Mesendoderm (in vitro differentiated cells): ENCODE data around the gene ALK.

Experiments
- DNase-seq: peaks from one replicate; pipeline ENCODE4 v3.0.0; 2013
- H2AK5ac ChIP-seq: 2 replicates; pipeline ENCODE4 v1.6.1; 2013; ENCODE audit warnings: low read length, inconsistent platforms
- H2BK120ac ChIP-seq: 2 replicates; pipeline ENCODE4 v1.6.1; 2013; ENCODE audit warnings: low read depth, mild to moderate bottlenecking, low read length, moderate library complexity, mixed read lengths
- H2BK15ac ChIP-seq: replicated peaks from 2 replicates; pipeline ENCODE4 v1.6.1; 2013; ENCODE audit warnings: low read depth, mild to moderate bottlenecking, moderate library complexity
- H2BK5ac ChIP-seq: 2 replicates; pipeline ENCODE4 v1.6.1; 2013; ENCODE audit warnings: low read length, inconsistent platforms
- H3K18ac ChIP-seq: 2 replicates; pipeline ENCODE4 v1.6.1; 2013; ENCODE audit warnings: mild to moderate bottlenecking, low read length, mixed read lengths
- H3K23ac ChIP-seq: one replicate; pipeline ENCODE4 v1.6.1; 2013; ENCODE audit warnings: low read length
- H3K27ac ChIP-seq: 2 replicates; pipeline ENCODE4 v1.5.1; 2013; ENCODE audit warnings: low read depth, mild to moderate bottlenecking, inconsistent platforms, low read length, moderate library complexity
- H3K27me3 ChIP-seq: 2 replicates; pipeline ENCODE4 v1.6.1; 2013; ENCODE audit warnings: low read length, control low read depth, mild to moderate bottlenecking, inconsistent platforms; ENCODE audit not compliant: insufficient read depth, poor library complexity
- H3K36me3 ChIP-seq: 2 replicates; pipeline ENCODE4 v1.6.1; 2013; ENCODE audit warnings: low read length, inconsistent platforms; ENCODE audit not compliant: control insufficient read depth, insufficient read depth
- H3K4ac ChIP-seq: one replicate; pipeline ENCODE4 v1.6.1; 2013; ENCODE audit warnings: low read depth, mild to moderate bottlenecking, low read length, moderate library complexity
- H3K4me1 ChIP-seq: 2 replicates; pipeline ENCODE4 v1.6.1; 2013; ENCODE audit warnings: low read depth, low read length, inconsistent platforms; ENCODE audit not compliant: control insufficient read depth
- H3K4me2 ChIP-seq: 2 replicates; pipeline ENCODE4 v1.6.1; 2013; ENCODE audit warnings: low read length
- H3K4me3 ChIP-seq: 2 replicates; pipeline ENCODE4 v1.5.1; 2013; ENCODE audit warnings: mild to moderate bottlenecking, low read length
- H3K56ac ChIP-seq: one replicate; pipeline ENCODE4 v1.6.1; 2013; ENCODE audit warnings: low read length
- H3K79me1 ChIP-seq: 2 replicates; pipeline ENCODE4 v1.6.1; 2013; ENCODE audit warnings: low read length, inconsistent platforms
- H3K79me2 ChIP-seq: 2 replicates; pipeline ENCODE4 v1.6.1; 2013; ENCODE audit warnings: mild to moderate bottlenecking, low read length; ENCODE audit not compliant: control insufficient read depth, insufficient read depth
- H3K9ac ChIP-seq: 2 replicates; pipeline ENCODE4 v1.6.1; 2013; ENCODE audit warnings: low read length, inconsistent platforms
- H4K5ac ChIP-seq: one replicate; pipeline ENCODE4 v1.6.1; 2013; ENCODE audit warnings: low read length
- H4K8ac ChIP-seq: one replicate; pipeline ENCODE4 v1.6.1; 2013; ENCODE audit warnings: low read depth, mild to moderate bottlenecking, control low read depth, low read length, moderate library complexity
- WGBS: extraction: QIAGEN DNeasy Blood & Tissue Kit; methylation state at CpG from one replicate; pipeline ENCODE4 v1.1.7; 2013; ENCODE audit warnings: low lambda C conversion rate, missing lambda C conversion rate; ENCODE audit not compliant: insufficient coverage; ENCODE audit errors: extremely low coverage; 5-methylcytosine and 5-hydroxymethylcytosine counted together

ALK gene

GRCh38 chr2:29902356-29902755 is 19.0 kb downstream of the ALK start:
- no peak overlapping the region for H4K8ac ChIP-seq
- no peak overlapping the region for H2BK15ac ChIP-seq
- no peak overlapping the region for H4K5ac ChIP-seq
- no peak overlapping the region for H3K4ac ChIP-seq
- H3K27me3 ChIP-seq = no peaks in the 10 kb centered on the region
- no peak overlapping the region for H3K56ac ChIP-seq
- H3K9ac ChIP-seq = no peak overlapping the region
- no peaks in the 10 kb centered on the region for H3K79me2 ChIP-seq
- H2BK120ac ChIP-seq = no peak overlapping the region
- H3K79me1 ChIP-seq = no peaks in the 10 kb centered on the region
- H3K4me3 ChIP-seq = no peak overlapping the region
- H3K36me3 ChIP-seq = no peaks in the 10 kb centered on the region
- H3K27ac ChIP-seq = no peak overlapping the region
- WGBS = no CpG with 5 or more reads among the region's 1 CpG
- H3K23ac ChIP-seq = no peak overlapping the region
- H3K4me2 ChIP-seq = no peak overlapping the region
- DNase-seq = peak; percentile 55
- peaks cover 3% of the 10 kb centered on the region for H3K4me1 ChIP-seq
- H2AK5ac ChIP-seq = no peak overlapping the region
- no peak overlapping the region for H2BK5ac ChIP-seq
- no peak overlapping the region for H3K18ac ChIP-seq

GRCh38 chr2:29900971-29901633 is 20.3 kb downstream of the ALK start:
- Histone ChIP-seq H4K8ac (no peak overlapping the region), H3K4me3 (no peak overlapping the region), H3K56ac (no peak overlapping the region), H3K4ac (no peak overlapping the region), H3K27me3 (no peaks in the 10 kb centered on the region), H3K79me2 (no peaks in the 10 kb centered on the region), H3K4me2 (no peak overlapping the region), H3K27ac (no peak overlapping the region), H3K23ac (no peak overlapping the region), H2BK5ac (no peak overlapping the region), H2BK120ac (no peak overlapping the region), H3K36me3 (no peaks in the 10 kb centered on the region), H3K4me1 (peaks cover 3% of the 10 kb centered on the region), H3K79me1 (no peaks in the 10 kb centered on the region), H2AK5ac (no peak overlapping the region), H2BK15ac (no peak overlapping the region), H3K9ac (no peak overlapping the region), H3K18ac (no peak overlapping the region), H4K5ac (no peak overlapping the region)
- no CpG with 5 or more reads among the region's 3 CpGs for WGBS
- peak; percentile 91 for DNase-seq

- Histone ChIP-seq H3K79me2 (no peaks in the 10 kb centered on the region), H4K8ac (no peak overlapping the region), H3K9ac (no peak overlapping the region), H3K36me3 (no peaks in the 10 kb centered on the region), H2AK5ac (no peak overlapping the region), H3K4me1 (peaks cover 3% of the 10 kb centered on the region), H4K5ac (no peak overlapping the region), H3K4me2 (no peak overlapping the region), H2BK15ac (no peak overlapping the region), H2BK120ac (no peak overlapping the region), H3K27ac (no peak overlapping the region), H3K79me1 (no peaks in the 10 kb centered on the region), H3K27me3 (no peaks in the 10 kb centered on the region), H3K4me3 (no peak overlapping the region), H3K4ac (no peak overlapping the region), H3K23ac (no peak overlapping the region), H3K18ac (no peak overlapping the region), H2BK5ac (no peak overlapping the region), H3K56ac (no peak overlapping the region)
- no peak for DNase-seq
- WGBS = no CpG with 5 or more reads among the region's 5 CpGs
These were observed 22.4 kb downstream of the ALK start for GRCh38 chr2:29898999-29899398.

GRCh38 chr2:29894822-29895614 is 26.4 kb downstream of the ALK start:
- no peak overlapping the region for H2BK15ac ChIP-seq
- H3K79me1 ChIP-seq = no peaks in the 10 kb centered on the region
- H3K56ac ChIP-seq = no peak overlapping the region
- no peak overlapping the region for H3K4me2 ChIP-seq
- no peak overlapping the region for H2BK5ac ChIP-seq
- no peak overlapping the region for H2AK5ac ChIP-seq
- DNase-seq = no peak
- H4K5ac ChIP-seq = no peak overlapping the region
- no peak overlapping the region for H2BK120ac ChIP-seq
- H3K36me3 ChIP-seq = no peaks in the 10 kb centered on the region
- H3K9ac ChIP-seq = no peak overlapping the region
- no CpG with 5 or more reads among the region's 3 CpGs for WGBS
- no peaks in the 10 kb centered on the region for H3K27me3 ChIP-seq
- no peak overlapping the region for H3K27ac ChIP-seq
- no peak overlapping the region for H3K4ac ChIP-seq
- no peaks in the 10 kb centered on the region for H3K79me2 ChIP-seq
- no peaks in the 10 kb centered on the region for H3K4me1 ChIP-seq
- no peak overlapping the region for H4K8ac ChIP-seq
- H3K4me3 ChIP-seq = no peak overlapping the region
- no peak overlapping the region for H3K23ac ChIP-seq
- H3K18ac ChIP-seq = no peak overlapping the region

GRCh38 chr2:29892585-29893259 is 28.7 kb downstream of the ALK start:
- Histone ChIP-seq H3K18ac (no peak overlapping the region), H3K9ac (no peak overlapping the region), H3K4me2 (no peak overlapping the region), H3K4me1 (no peaks in the 10 kb centered on the region), H2BK15ac (no peak overlapping the region), H2BK5ac (no peak overlapping the region), H3K36me3 (no peaks in the 10 kb centered on the region), H3K4me3 (no peak overlapping the region), H3K4ac (no peak overlapping the region), H3K23ac (no peak overlapping the region), H2AK5ac (no peak overlapping the region), H4K8ac (no peak overlapping the region), H2BK120ac (no peak overlapping the region), H4K5ac (no peak overlapping the region), H3K27me3 (no peaks in the 10 kb centered on the region), H3K79me2 (no peaks in the 10 kb centered on the region), H3K79me1 (no peaks in the 10 kb centered on the region), H3K56ac (no peak overlapping the region), H3K27ac (no peak overlapping the region)
- DNase-seq = no peak
- WGBS = no CpG with 5 or more reads among the region's 5 CpGs
